OCI-LY3 (cell line): Measurements from ENCODE around the gene BHMT2.

Experiments
- H2AFZ ChIP-seq: fragments of 200-600, 300-600 bp; shearing (Covaris generic); 2 replicates; pipeline ENCODE4 v1.6.0; 2014; ENCODE audit warnings: antibody characterized with exemption, low read depth, low read length
- H3K27ac ChIP-seq: fragments of 200-600, 300-600 bp; sonication (generic); 2 replicates; pipeline ENCODE4 v1.5.1; 2014; ENCODE audit warnings: mild to moderate bottlenecking, low read length, moderate library complexity, mixed read lengths
- H3K27me3 ChIP-seq: fragments of 200-600, 300-600 bp; sonication (generic); 2 replicates; pipeline ENCODE4 v1.6.1; 2014; ENCODE audit warnings: low read depth, low read length, mixed read lengths
- H3K36me3 ChIP-seq: fragments of 200-600, 300-600 bp; sonication (generic); replicated peaks from 2 replicates; pipeline ENCODE3; 2014; ENCODE audit warnings: low read depth, low read length, mixed read lengths
- H3K4me1 ChIP-seq: fragments of 300-600, 200-600 bp; sonication (generic); 2 replicates; pipeline ENCODE4 v1.6.1; 2014; ENCODE audit warnings: low read length, mixed read lengths
- H3K4me2 ChIP-seq: fragments of 200-600, 300-600 bp; sonication (generic); 2 replicates; pipeline ENCODE4 v1.6.1; 2014; ENCODE audit warnings: low read length, mixed read lengths
- H3K4me3 ChIP-seq: fragments of 300-600, 200-600 bp; sonication (generic); 2 replicates; pipeline ENCODE4 v1.5.1; 2014; ENCODE audit warnings: antibody characterized with exemption, mild to moderate bottlenecking, low read length, moderate library complexity
- H3K79me2 ChIP-seq: fragments of 300-600, 200-600 bp; shearing (Covaris generic); 2 replicates; pipeline ENCODE4 v1.6.1; 2014; ENCODE audit warnings: mild to moderate bottlenecking, low read length, mixed read lengths
- H3K9ac ChIP-seq: fragments of 300-600, 200-600 bp; shearing (Covaris generic); 2 replicates; pipeline ENCODE4 v1.6.0; 2014; ENCODE audit warnings: mild to moderate bottlenecking, low read length, moderate library complexity
- H3K9me3 ChIP-seq: fragments of 200-600, 300-600 bp; shearing (Covaris generic); 2 replicates; pipeline ENCODE4 v1.6.1; 2014; ENCODE audit warnings: low read length, mixed read lengths; ENCODE audit not compliant: insufficient read depth
- H4K20me1 ChIP-seq: fragments of 200-600, 300-600 bp; sonication (generic); 2 replicates; pipeline ENCODE4 v1.6.1; 2016; ENCODE audit warnings: low read length, mixed read lengths; ENCODE audit not compliant: insufficient read depth
- EZH2phosphoT487 ChIP-seq: fragments of 200-600 bp; shearing (Covaris generic); IDR thresholded peaks from 2 replicates; pipeline ENCODE4 v1.6.1; 2018; ENCODE audit warnings: antibody characterized with exemption, mixed run types, low read depth
- TF ChIP-seq, protein P1 (sequence below): fragments of 200-600, 300-600 bp; sonication (generic); IDR thresholded peaks from 2 replicates; pipeline ENCODE4 v1.5.1; 2014; ENCODE audit warnings: antibody characterized with exemption, low read length, low read depth

BHMT2 gene

DNA sequence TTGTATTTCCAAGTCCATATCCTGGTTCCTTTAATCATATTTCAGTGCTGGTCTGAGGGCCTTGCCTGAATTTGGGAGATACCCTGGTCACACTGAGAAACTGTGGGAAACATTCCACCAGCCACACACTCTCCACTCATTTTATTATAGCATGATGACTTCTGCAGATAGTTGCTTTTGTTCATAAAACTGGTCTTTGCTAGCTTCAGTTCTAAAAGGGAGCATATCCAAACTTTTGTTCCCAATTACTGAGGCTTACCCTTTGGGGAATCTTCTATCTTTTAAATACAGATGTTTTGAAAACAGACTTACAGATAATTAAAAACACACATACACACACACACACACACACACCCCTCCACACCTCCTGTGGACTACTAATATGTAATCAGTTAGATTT is 21.1 kb upstream of the BHMT2 start:
- H3K4me3 ChIP-seq = no peak overlapping the region
- no peaks in the 10 kb centered on the region for H3K27me3 ChIP-seq
- H3K9ac ChIP-seq = no peak overlapping the region
- no peaks in the 10 kb centered on the region for H3K79me2 ChIP-seq
- no peak overlapping the region for H3K4me2 ChIP-seq
- H4K20me1 ChIP-seq = no peaks in the 10 kb centered on the region
- H2AFZ ChIP-seq = no peak overlapping the region
- TF ChIP-seq, protein P1, sequence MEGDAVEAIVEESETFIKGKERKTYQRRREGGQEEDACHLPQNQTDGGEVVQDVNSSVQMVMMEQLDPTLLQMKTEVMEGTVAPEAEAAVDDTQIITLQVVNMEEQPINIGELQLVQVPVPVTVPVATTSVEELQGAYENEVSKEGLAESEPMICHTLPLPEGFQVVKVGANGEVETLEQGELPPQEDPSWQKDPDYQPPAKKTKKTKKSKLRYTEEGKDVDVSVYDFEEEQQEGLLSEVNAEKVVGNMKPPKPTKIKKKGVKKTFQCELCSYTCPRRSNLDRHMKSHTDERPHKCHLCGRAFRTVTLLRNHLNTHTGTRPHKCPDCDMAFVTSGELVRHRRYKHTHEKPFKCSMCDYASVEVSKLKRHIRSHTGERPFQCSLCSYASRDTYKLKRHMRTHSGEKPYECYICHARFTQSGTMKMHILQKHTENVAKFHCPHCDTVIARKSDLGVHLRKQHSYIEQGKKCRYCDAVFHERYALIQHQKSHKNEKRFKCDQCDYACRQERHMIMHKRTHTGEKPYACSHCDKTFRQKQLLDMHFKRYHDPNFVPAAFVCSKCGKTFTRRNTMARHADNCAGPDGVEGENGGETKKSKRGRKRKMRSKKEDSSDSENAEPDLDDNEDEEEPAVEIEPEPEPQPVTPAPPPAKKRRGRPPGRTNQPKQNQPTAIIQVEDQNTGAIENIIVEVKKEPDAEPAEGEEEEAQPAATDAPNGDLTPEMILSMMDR = no peak
- TF ChIP-seq EZH2phosphoT487 = no peak
- no peaks in the 10 kb centered on the region for H3K36me3 ChIP-seq
- H3K9me3 ChIP-seq = no peaks in the 10 kb centered on the region
- H3K4me1 ChIP-seq = no peaks in the 10 kb centered on the region
- H3K27ac ChIP-seq = no peak overlapping the region

DNA sequence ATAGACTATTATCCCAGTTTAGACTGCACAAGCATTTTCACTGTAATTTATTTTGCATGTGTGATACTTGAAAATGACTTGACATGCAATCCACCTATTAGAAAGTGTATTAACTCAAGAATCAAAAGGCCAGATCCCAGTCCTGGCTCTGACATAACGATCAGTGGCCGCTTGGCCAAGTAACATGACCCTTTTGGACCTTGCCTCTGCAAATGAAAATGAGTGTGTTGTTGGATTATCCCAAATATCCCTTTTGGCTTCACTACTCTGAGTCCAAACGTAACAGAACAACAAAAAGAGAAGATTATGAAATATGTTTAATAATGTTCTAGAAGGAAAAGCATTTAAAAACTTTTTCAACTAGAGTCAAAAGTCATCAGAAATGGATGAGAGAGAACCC is 19.1 kb upstream of the BHMT2 start:
- Histone ChIP-seq H3K79me2 (no peaks in the 10 kb centered on the region), H3K27me3 (no peaks in the 10 kb centered on the region), H3K27ac (no peak overlapping the region), H3K9ac (no peak overlapping the region), H3K4me1 (no peaks in the 10 kb centered on the region), H4K20me1 (no peaks in the 10 kb centered on the region), H3K36me3 (no peaks in the 10 kb centered on the region), H3K4me3 (no peak overlapping the region), H3K4me2 (no peak overlapping the region), H2AFZ (no peak overlapping the region), H3K9me3 (no peaks in the 10 kb centered on the region)
- TF ChIP-seq EZH2phosphoT487 = no peak

DNA sequence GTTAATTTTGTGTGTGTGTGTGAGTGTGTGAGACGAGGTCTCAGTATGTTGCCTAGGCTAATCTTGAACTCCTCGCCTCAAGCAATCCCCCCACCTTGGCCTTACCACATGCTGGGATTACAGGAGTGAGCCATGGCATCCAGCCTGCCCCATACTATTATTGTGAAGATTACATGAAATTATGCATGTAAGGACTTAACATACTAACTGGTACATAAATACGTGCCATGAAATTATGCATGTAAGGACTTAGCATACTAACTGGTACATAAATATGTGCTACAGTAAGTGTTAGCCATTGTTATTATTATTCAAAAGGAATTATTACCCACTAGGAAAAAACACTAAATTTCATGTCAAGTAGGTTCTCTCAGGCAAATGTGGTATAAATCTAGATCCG is 16.2 kb upstream of the BHMT2 start:
- H4K20me1 ChIP-seq = no peaks in the 10 kb centered on the region

DNA sequence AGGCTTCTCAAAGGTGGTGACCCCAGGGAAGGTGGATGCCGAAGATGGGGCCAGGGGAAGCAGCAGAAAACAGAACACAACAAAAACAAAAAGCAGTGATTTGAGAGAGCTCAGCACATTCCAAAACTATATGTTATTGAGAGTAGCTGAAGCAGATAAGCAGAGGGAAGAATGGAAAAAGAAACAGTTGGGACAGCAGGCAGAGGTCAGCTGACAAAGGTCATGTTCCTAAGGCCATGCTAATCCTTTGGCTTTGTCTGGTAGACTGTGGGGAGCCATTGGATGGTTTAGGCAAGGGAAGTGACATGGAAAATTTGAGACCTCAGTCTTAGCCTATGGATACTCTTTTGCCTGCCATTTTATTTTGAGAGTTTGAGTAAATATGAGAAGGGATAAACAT is 14.6 kb upstream of the BHMT2 start:
- Histone ChIP-seq H3K27ac (no peak overlapping the region), H3K4me1 (no peaks in the 10 kb centered on the region), H3K36me3 (no peaks in the 10 kb centered on the region), H3K79me2 (no peaks in the 10 kb centered on the region), H3K4me3 (no peak overlapping the region), H3K9me3 (no peaks in the 10 kb centered on the region), H2AFZ (no peak overlapping the region), H3K27me3 (no peaks in the 10 kb centered on the region), H3K4me2 (no peak overlapping the region), H3K9ac (no peak overlapping the region), H4K20me1 (no peaks in the 10 kb centered on the region)
- TF ChIP-seq, protein P1 = no peak
- no peak for TF ChIP-seq EZH2phosphoT487

More for the DNA sequence above, 16.2 kb upstream of the BHMT2 start:
- no peak overlapping the region for H3K27ac ChIP-seq
- H3K9me3 ChIP-seq = no peaks in the 10 kb centered on the region
- no peaks in the 10 kb centered on the region for H3K27me3 ChIP-seq
- H3K4me3 ChIP-seq = no peak overlapping the region
- H3K4me1 ChIP-seq = no peaks in the 10 kb centered on the region
- TF ChIP-seq EZH2phosphoT487 = no peak
- TF ChIP-seq, protein P1 = no peak
- no peak overlapping the region for H3K4me2 ChIP-seq
- no peak overlapping the region for H2AFZ ChIP-seq
- H3K36me3 ChIP-seq = no peaks in the 10 kb centered on the region
- no peaks in the 10 kb centered on the region for H3K79me2 ChIP-seq
- H3K9ac ChIP-seq = no peak overlapping the region

DNA sequence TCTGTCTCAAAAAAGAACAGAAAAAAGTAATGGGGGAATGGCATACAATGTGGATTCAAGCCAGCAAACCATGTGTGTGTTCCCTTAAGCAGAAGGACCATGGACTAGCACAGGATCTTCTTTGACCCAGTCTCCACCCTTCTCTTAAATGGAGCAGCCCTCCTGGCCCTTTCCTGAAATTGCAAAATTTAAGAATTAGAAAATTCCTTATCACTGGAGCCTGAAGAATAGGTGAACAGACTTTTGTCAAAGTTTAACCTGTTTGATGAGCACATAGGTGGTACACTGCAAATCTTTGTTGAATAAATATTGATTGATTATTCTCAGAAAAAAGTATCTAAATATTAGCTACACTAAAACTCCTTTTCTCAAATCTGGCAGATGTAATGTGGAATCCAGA is 12.7 kb upstream of the BHMT2 start:
- Histone ChIP-seq H3K79me2 (no peaks in the 10 kb centered on the region), H3K4me1 (no peaks in the 10 kb centered on the region), H3K9me3 (no peaks in the 10 kb centered on the region), H4K20me1 (no peaks in the 10 kb centered on the region), H3K27me3 (no peaks in the 10 kb centered on the region), H3K9ac (no peak overlapping the region), H3K4me3 (no peak overlapping the region), H2AFZ (no peak overlapping the region), H3K36me3 (no peaks in the 10 kb centered on the region), H3K27ac (no peak overlapping the region), H3K4me2 (no peak overlapping the region)
- TF ChIP-seq, protein P1 = no peak
- no peak for TF ChIP-seq EZH2phosphoT487
